Heart right ventricle (tissue), 16 donors: ENCODE data around the gene MDM2. TPM values are rescaled to one million over a fixed set of nuclear protein-coding genes. Genes with fewer than 3 reads are reported as not detected.
"Not testable (repeated sequence)": the region's sequence is repeated elsewhere in the genome, so short reads cannot be mapped to it uniquely, and the experiment has no call there.

Experiments used
- ATAC-seq, 8 donors: fragments of 200-7000 bp; cut with Tn5 transposase; one replicate each; pipeline ENCODE4 v1.9.1; 2020; ENCODE audit warnings: mild to moderate bottlenecking in 8 of 8, moderate library complexity in 8 of 8, moderate number of reproducible peaks in 1 of 8
- DNase-seq, 2 donors: peaks; one replicate each; pipeline ENCODE4 v3.0.0-alpha.2; 2020
- H3K27ac ChIP-seq, 10 donors: fragments of 200-600 bp; sonication (generic) in 2 of 10; one replicate each; pipeline versions ENCODE4 v1.5.0 to v1.8.0; 2020 to 2022; ENCODE audit warnings: mild to moderate bottlenecking in 3 of 10
- H3K27me3 ChIP-seq, 7 donors: fragments of 200-600 bp; one replicate each; pipeline ENCODE4 v1.8.0; 2021 to 2022; ENCODE audit warnings: mild to moderate bottlenecking in 2 of 7
- H3K36me3 ChIP-seq, 9 donors: fragments of 200-600 bp; sonication (generic) in 1 of 9; one replicate each; pipeline versions ENCODE4 v1.5.0 to v1.8.0; 2020 to 2022; ENCODE audit warnings: mild to moderate bottlenecking in 2 of 9
- H3K4me1 ChIP-seq, 9 donors: fragments of 200-600 bp; sonication (generic) in 1 of 9; one replicate each; pipeline versions ENCODE4 v1.5.0 to v1.8.0; 2020 to 2022; ENCODE audit warnings: mild to moderate bottlenecking in 4 of 9
- H3K4me3 ChIP-seq, 10 donors: fragments of 200-600 bp; sonication (generic) in 2 of 10; one replicate each; pipeline versions ENCODE4 v1.5.0 to v1.8.0; 2020 to 2022; ENCODE audit warnings: mild to moderate bottlenecking in 7 of 10, moderate library complexity in 2 of 10
- H3K9me3 ChIP-seq, 11 donors: fragments of 200-600 bp in 10 of 11; sonication (generic) in 2 of 11; one replicate each; pipeline versions ENCODE4 v1.5.0 to v1.8.0; 2013 to 2022; ENCODE audit warnings: mild to moderate bottlenecking in 2 of 11, control low read depth in 1 of 11, moderate library complexity in 1 of 11
- WGBS, 2 donors: extraction: QIAGEN DNeasy Blood & Tissue Kit; methylation state at CpG; one replicate each; pipeline ENCODE4 v1.1.7; 2013; ENCODE audit warnings: inconsistent platforms in 1 of 2; 5-methylcytosine and 5-hydroxymethylcytosine counted together
- intact Hi-C, 10 donors: fragments of 100-400 bp; cut with DNase I; formaldehyde crosslinking; loops; one replicate each; pipeline versions ENCODE4 v1.11.1 to v1.14.2; 2022
- polyA plus RNA-seq, 2 donors: library from polyadenylated mRNA; stranded (reverse); fragments of 200-250 nt; gene quantifications; one replicate each; pipeline ENCODE4 v1.2.3, GENCODE V29; 2013
- total RNA-seq, 10 donors: library from RNA; stranded (reverse); fragmentation: NEBNext Ultra II Directional in 3 of 10; extraction: Animal tissue kit (Norgen Biotek cat#: 25700) in 3 of 10; gene quantifications; one replicate each; pipeline versions ENCODE4 v1.2.1 to v1.2.4, GENCODE V29; 2021 to 2023
- TF ChIP-seq, protein P1 (sequence below), 9 donors: fragments of 200-600 bp; sonication (generic) in 2 of 9; IDR thresholded peaks; one replicate each; pipeline versions ENCODE4 v1.5.0 to v1.8.0; 2021 to 2022; ENCODE audit warnings: antibody characterized with exemption in 9 of 9, mild to moderate bottlenecking in 5 of 9, moderate library complexity in 1 of 9
- donor health status: Arrhythmogenic right ventricular cardiomyopathy.
- donor health status: ischemic (EF 13 %, LVEDD 7.1; RV severe dilation, severe dysfunction).
- donor health status: healthy with polysubstance abuse.
- donor health status: DM: no; HTN: yes; CAD: no.
- donor health status: DM: no; HTN: no; CAD: no.
- donor health status: ischemic (EF 25% LVEDD 6.9; RV normal size, moderate dysfunction).
- donor health status: ischemic (EF 25% LVEDD 5.7; RV mildly dilated, moderate dysfunction).
- donor health status: healthy.
- donor health status: DM: yes; HTN: yes; CAD: no.
- donor health status: Ischemic cardiomyopathy.
- donor health status: ischemic (EF 35%, LVEDD 5.7; RV mildly dilated, moderate dysfunction).
- donor health status: nonischemic (EF 11% LVEDD 7.7; RV severe dilation, severe dysfunction).
- donor health status: DM: yes; HTN: yes; CAD: no.
- donor health status: PGD.
- donor health status: ischemic (EF 29% LVEDD 5.4; RV normal size, mild dysfunction).
- donor health status: nonischemic (EF 23%, LVEDD 6.1; RV moderate dilation, normal function).

MDM2 gene
- total and polyA plus RNA-seq, 12 donors: 15.9 to 95.5 (median 47.1) TPM

DNA sequence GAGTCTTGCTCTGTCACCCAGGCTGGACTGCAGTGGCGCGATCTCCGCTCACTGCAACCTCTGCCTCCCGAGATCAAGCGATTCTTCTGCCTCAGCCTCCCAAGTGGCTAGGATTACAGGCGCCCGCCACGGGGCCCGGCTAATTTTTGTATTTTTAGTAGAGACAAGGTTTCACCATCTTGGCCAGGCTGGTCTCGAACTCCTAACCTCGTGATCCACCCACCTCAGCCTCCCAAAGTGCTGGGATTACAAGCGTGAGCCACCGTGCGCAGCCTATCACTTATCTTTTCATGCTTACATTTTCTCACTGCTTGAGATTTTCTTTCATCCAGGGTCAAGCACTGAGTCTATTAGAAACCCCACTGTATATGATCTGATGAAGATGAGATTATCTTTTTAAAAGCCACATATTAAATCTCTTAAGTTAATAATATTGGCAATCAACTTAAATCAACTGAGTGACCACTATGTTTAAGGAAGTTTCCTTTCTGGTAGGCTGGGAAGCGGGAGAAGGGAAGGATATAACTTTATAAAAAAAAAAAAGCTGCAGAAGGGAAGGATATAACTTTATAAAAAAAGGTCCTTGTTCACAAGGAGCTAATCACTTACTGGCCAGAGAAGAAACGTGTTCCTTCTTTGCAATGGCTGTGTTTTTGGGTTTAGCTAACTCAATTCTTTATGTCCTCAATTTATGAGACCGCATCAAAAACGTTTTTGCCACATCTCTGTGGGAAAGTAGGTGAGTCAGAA, 1.3 kb upstream of the MDM2 start:
- H3K36me3 ChIP-seq: peaks cover 0 to 27% (median 9%) of the 10 kb centered on the region in 9 donors
- H3K4me3 ChIP-seq: peak overlapping the region in 9 of 10 donors; percentile 78 to 98 (median 91)
- TF ChIP-seq, protein P1, sequence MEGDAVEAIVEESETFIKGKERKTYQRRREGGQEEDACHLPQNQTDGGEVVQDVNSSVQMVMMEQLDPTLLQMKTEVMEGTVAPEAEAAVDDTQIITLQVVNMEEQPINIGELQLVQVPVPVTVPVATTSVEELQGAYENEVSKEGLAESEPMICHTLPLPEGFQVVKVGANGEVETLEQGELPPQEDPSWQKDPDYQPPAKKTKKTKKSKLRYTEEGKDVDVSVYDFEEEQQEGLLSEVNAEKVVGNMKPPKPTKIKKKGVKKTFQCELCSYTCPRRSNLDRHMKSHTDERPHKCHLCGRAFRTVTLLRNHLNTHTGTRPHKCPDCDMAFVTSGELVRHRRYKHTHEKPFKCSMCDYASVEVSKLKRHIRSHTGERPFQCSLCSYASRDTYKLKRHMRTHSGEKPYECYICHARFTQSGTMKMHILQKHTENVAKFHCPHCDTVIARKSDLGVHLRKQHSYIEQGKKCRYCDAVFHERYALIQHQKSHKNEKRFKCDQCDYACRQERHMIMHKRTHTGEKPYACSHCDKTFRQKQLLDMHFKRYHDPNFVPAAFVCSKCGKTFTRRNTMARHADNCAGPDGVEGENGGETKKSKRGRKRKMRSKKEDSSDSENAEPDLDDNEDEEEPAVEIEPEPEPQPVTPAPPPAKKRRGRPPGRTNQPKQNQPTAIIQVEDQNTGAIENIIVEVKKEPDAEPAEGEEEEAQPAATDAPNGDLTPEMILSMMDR (IDR thresholded peaks at IDR 0.05): no peak
- H3K27me3 ChIP-seq: no peaks in the 10 kb centered on the region
- WGBS, 2 donors: 87 to 89% methylated on average over 18 of the region's 18 CpGs
- intact Hi-C loops: loop anchor here in 5 of 10 donors (5.0 to 10.0 kb wide), 6 partner anchors 49 to 472 kb away; partner anchors contain the start of genes SLC35E3 (in 4 of the 5), MDM1 (in 1 of the 5), NUP107 (in 1 of the 5) and RAP1B (in 1 of the 5)
- H3K9me3 ChIP-seq: no peaks in the 10 kb centered on the region
- peak overlapping the region in 7 of 10 donors; percentile 96 to 100 (median 99) for H3K27ac ChIP-seq
- DNase-seq: no peak
- no peak for ATAC-seq
- peaks cover 3 to 36% (median 20%) of the 10 kb centered on the region in 9 donors for H3K4me1 ChIP-seq

DNA sequence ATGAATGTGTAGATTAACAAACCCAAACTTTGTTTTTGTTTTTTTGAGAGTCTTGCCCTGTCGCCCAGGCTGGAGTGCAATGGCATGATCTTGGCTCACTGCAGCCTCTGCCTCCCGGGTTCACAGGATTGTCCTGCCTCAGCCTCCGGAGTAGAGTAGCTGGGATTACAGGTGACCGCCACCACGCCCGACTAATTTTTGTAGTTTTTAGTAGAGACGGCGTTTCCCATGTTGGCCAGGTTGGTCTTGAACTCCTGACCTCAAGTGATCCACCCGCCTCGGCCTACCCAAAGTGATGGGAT, 752 bp upstream of the MDM2 start:
- Histone ChIP-seq H3K36me3 (peaks cover 0 to 33% (median 9%) of the 10 kb centered on the region in 9 donors), H3K4me1 (peaks cover 3 to 42% (median 21%) of the 10 kb centered on the region in 9 donors), H3K4me3 (peak overlapping the region; percentile 78 to 98 (median 92)), H3K27ac (peak overlapping the region; percentile 95 to 100 (median 99))
- 22 to 25% methylated on average over 10 of the region's 10 CpGs for WGBS, 2 donors
- ATAC-seq, DNase-seq, H3K27me3 ChIP-seq, H3K9me3 ChIP-seq: not testable (repeated sequence)
- intact Hi-C loops: loop anchor here in 5 of 10 donors (5.0 to 10.0 kb wide), 6 partner anchors 50 to 472 kb away; partner anchors contain the start of genes SLC35E3 (in 4 of the 5), MDM1 (in 1 of the 5), NUP107 (in 1 of the 5) and RAP1B (in 1 of the 5)

DNA sequence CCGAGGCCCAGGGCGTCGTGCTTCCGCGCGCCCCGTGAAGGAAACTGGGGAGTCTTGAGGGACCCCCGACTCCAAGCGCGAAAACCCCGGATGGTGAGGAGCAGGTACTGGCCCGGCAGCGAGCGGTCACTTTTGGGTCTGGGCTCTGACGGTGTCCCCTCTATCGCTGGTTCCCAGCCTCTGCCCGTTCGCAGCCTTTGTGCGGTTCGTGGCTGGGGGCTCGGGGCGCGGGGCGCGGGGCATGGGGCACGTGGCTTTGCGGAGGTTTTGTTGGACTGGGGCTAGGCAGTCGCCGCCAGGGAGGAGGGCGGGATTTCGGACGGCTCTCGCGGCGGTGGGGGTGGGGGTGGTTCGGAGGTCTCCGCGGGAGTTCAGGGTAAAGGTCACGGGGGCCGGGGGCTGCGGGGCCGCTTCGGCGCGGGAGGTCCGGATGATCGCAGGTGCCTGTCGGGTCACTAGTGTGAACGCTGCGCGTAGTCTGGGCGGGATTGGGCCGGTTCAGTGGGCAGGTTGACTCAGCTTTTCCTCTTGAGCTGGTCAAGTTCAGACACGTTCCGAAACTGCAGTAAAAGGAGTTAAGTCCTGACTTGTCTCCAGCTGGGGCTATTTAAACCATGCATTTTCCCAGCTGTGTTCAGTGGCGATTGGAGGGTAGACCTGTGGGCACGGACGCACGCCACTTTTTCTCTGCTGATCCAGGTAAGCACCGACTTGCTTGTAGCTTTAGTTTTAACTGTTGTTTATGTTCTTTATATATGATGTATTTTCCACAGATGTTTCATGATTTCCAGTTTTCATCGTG, 612 bp downstream of the MDM2 start:
- ATAC-seq (peak; percentile 71 to 85 (median 78)), DNase-seq (peak; percentile 65 to 79)
- TF ChIP-seq, protein P1 (IDR thresholded peaks at IDR 0.05): peak in 3 of 9 donors; percentile 3 to 17 (median 3)
- H3K4me3 ChIP-seq: peak overlapping the region; percentile 78 to 98 (median 92)
- H3K4me1 ChIP-seq: peaks cover 3 to 55% (median 30%) of the 10 kb centered on the region in 9 donors
- WGBS, 2 donors: 0 to 1% methylated on average over 61 of the region's 61 CpGs
- H3K27me3 ChIP-seq: no peaks in the 10 kb centered on the region
- peak overlapping the region; percentile 95 to 100 (median 99) for H3K27ac ChIP-seq
- H3K9me3 ChIP-seq: no peaks in the 10 kb centered on the region
- intact Hi-C loops: loop anchor here in 6 of 10 donors (1.0 to 10.0 kb wide), 7 partner anchors 51 to 474 kb away; partner anchors contain the start of genes SLC35E3 (in 5 of the 6), MDM1 (in 1 of the 6), NUP107 (in 1 of the 6) and RAP1B (in 1 of the 6)
- peaks cover 0 to 46% (median 16%) of the 10 kb centered on the region in 9 donors for H3K36me3 ChIP-seq

DNA sequence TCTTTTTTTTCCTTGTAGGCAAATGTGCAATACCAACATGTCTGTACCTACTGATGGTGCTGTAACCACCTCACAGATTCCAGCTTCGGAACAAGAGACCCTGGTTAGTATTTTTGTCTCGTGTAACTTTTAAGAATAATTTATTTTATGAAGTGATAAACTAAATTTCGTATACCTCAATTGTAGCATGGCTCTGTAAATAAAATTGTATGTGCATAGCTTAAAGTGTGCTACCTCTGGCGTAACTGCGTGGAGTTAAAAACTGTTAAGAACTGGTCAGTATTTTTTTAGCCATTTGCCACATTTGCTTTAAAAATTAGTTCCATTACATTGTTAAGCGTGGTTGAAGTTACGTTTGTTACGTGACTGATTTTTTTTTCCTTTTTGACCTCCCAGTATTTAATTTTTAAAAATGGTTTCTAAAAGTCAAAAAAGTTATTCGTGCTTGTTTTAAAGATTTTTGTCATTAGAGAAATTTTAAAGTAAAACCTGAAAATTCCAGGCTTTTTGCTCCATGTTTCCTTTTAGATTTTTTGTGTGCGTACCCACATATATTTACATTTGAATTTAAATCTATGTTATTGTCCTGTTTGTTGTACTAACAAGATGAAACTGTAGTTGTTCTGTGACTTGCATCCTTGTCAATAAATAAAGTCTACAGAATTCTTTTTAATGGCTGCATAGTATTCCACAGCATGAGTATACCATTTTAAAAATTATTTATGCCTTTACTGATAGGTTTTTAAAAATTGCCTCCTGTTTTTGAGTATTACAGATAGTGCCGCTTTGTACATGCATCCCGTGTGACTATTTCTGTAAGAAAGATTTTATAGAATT, 1.4 kb downstream of the MDM2 start:
- DNase-seq: no peak
- ATAC-seq: no peak
- H3K4me1 ChIP-seq: peaks cover 3 to 63% (median 30%) of the 10 kb centered on the region in 9 donors
- peaks cover 0 to 54% (median 22%) of the 10 kb centered on the region in 9 donors for H3K36me3 ChIP-seq
- H3K9me3 ChIP-seq: no peaks in the 10 kb centered on the region
- H3K27ac ChIP-seq: peak overlapping the region in 9 of 10 donors; percentile 95 to 100 (median 99)
- H3K4me3 ChIP-seq: peak overlapping the region in 9 of 10 donors; percentile 78 to 98 (median 91)
- TF ChIP-seq, protein P1 (IDR thresholded peaks at IDR 0.05): no peak
- intact Hi-C loops: loop anchor here in 6 of 10 donors (5.0 to 10.0 kb wide), 7 partner anchors 52 to 475 kb away; partner anchors contain the start of genes SLC35E3 (in 4 of the 6), MDM1 (in 1 of the 6), NUP107 (in 1 of the 6) and RAP1B (in 1 of the 6)
- H3K27me3 ChIP-seq: no peaks in the 10 kb centered on the region
- 82% methylated on average over 12 of the region's 12 CpGs for WGBS, 2 donors

DNA sequence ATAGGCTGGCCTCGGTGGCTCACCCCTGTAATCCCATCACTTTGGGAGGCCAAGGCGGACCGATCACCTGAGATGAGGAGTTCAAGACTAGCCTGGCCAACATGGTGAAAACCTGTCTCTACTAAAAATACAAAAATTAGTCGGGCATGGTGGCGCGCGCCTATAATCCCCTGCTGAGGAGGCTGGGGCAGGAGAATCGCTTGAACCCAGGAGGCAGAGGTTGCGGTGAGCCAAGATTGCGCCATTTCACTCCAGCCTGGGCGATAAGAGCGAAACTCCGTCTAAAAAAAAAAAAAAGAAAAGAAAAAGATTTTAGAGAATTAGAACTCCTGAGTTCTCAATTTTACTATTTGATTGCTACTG, 2.0 kb downstream of the MDM2 start:
- 97 to 98% methylated on average over 13 of the region's 13 CpGs for WGBS, 2 donors
- Histone ChIP-seq H3K36me3 (peaks cover 0 to 60% (median 22%) of the 10 kb centered on the region in 9 donors), H3K4me3 (peak overlapping the region in 2 of 10 donors; percentile 91 to 94), H3K4me1 (peaks cover 3 to 69% (median 30%) of the 10 kb centered on the region in 9 donors)
- ATAC-seq, H3K9me3 ChIP-seq, DNase-seq, H3K27ac ChIP-seq, H3K27me3 ChIP-seq: not testable (repeated sequence)
- intact Hi-C loops: loop anchor here in 1 of 10 donors (10.0 kb wide), 1 partner anchor 85 kb away; no protein-coding TSS in a partner anchor

DNA sequence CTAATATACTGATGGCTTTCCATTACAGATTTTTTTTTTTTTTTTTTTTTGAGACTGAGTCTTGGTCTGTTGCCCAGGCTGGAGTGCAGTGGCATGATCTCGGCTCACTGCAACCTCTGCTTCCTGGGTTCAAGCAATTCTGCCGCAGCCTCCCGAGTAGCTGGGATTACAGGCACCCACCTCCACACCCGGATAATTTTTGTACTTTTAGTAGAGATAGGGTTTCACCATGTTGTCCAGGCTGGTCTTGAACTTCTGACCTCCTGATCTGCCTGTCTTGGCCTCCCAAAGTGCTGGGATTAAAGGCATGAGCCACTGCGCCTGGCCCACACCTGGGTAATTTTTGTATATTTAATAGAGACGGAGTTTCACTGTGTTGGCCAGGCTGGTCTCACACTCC, 3.6 kb downstream of the MDM2 start:
- DNase-seq, H3K9me3 ChIP-seq, H3K4me3 ChIP-seq, ATAC-seq, H3K27ac ChIP-seq, H3K27me3 ChIP-seq: not testable (repeated sequence)
- intact Hi-C loops: loop anchor here in 1 of 10 donors (10.0 kb wide), 1 partner anchor 87 kb away; no protein-coding TSS in a partner anchor
- H3K36me3 ChIP-seq: peaks cover 0 to 76% (median 32%) of the 10 kb centered on the region in 9 donors
- 80 to 81% methylated on average over 6 of the region's 6 CpGs for WGBS, 2 donors
- H3K4me1 ChIP-seq: peaks cover 3 to 79% (median 31%) of the 10 kb centered on the region in 9 donors
